H1 (cell line): ENCODE measurements around the gene PBOV1. TPM values are rescaled to one million over a fixed set of nuclear protein-coding genes. Genes with fewer than 3 reads are reported as not detected.

Source experiments
- CTCF ChIA-PET: fragments of 300-600 bp; sonication (Branson Sonifier 250); formaldehyde crosslinking; loops from one replicate; lab custom pipeline; 2021; ENCODE audit not compliant: partially characterized antibody; lab: Charles Lee
- POLR2A ChIA-PET: fragments of 300-600 bp; sonication (Branson Sonifier 250); formaldehyde crosslinking; loops from one replicate; lab custom pipeline; 2021; ENCODE audit warnings: inconsistent platforms; ENCODE audit not compliant: partially characterized antibody; lab: Charles Lee
- DNase-seq, 2 experiments: peaks; one replicate each; pipeline versions ENCODE4 v3.0.0 to v3.0.0-alpha.2; 2010 to 2022; ENCODE audit warnings: low spot score in 2 of 2, low read depth in 1 of 2, mixed read lengths in 1 of 2
- FAIRE-seq: peaks from 2 replicates; lab custom pipeline; 2011; peaks lifted over from hg19 to GRCh38; lab: Jason Lieb, UNC
- H2AFZ ChIP-seq: 2 replicates; pipeline ENCODE4 v1.8.1; 2012; ENCODE audit warnings: low read length, inconsistent platforms
- H2AK5ac ChIP-seq: 2 replicates; pipeline ENCODE4 v1.6.1; 2013; ENCODE audit warnings: low read depth, low read length
- H2BK120ac ChIP-seq: replicated peaks from 2 replicates; pipeline ENCODE3; 2013; ENCODE audit warnings: low read depth, low read length, inconsistent platforms
- H2BK12ac ChIP-seq: 2 replicates; pipeline ENCODE4 v1.6.1; 2013; ENCODE audit warnings: low read depth, low read length
- H2BK15ac ChIP-seq: 2 replicates; pipeline ENCODE4 v1.6.1; 2013; ENCODE audit warnings: low read length
- H2BK20ac ChIP-seq: 2 replicates; pipeline ENCODE4 v1.6.1; 2013; ENCODE audit warnings: low read length
- H2BK5ac ChIP-seq: 2 replicates; pipeline ENCODE4 v1.6.1; 2013; ENCODE audit warnings: low read depth, low read length
- H3K14ac ChIP-seq: 2 replicates; pipeline ENCODE4 v1.6.1; 2013; ENCODE audit warnings: inconsistent platforms; ENCODE audit not compliant: insufficient read length
- H3K18ac ChIP-seq: 2 replicates; pipeline ENCODE4 v1.6.1; 2013; ENCODE audit warnings: low read length; ENCODE audit errors: extremely low read depth
- H3K23ac ChIP-seq: 2 replicates; pipeline ENCODE4 v1.6.1; 2013; ENCODE audit warnings: inconsistent platforms; ENCODE audit not compliant: insufficient read length
- H3K23me2 ChIP-seq: 2 replicates; pipeline ENCODE4 v1.6.1; 2013; ENCODE audit warnings: low read depth, low read length
- H3K27ac ChIP-seq: 2 replicates; pipeline ENCODE4 v1.6.1; 2011; ENCODE audit warnings: low read depth, low read length, inconsistent platforms
- H3K27me3 ChIP-seq, 4 experiments: replicated peaks in 1 of 4; 1 replicate in 1 of 4; 2 replicates in 3 of 4; pipeline versions ENCODE4 v1.6.1 to v1.8.1; 2011 to 2013; ENCODE audit warnings: low read length in 3 of 4, mild to moderate bottlenecking in 3 of 4, inconsistent platforms in 2 of 4, mixed read lengths in 2 of 4, moderate library complexity in 1 of 4; ENCODE audit not compliant: control insufficient read depth in 3 of 4, insufficient read depth in 3 of 4; ENCODE audit errors: extremely low read depth in 1 of 4
- H3K36me3 ChIP-seq, 4 experiments: 2 replicates each; pipeline versions ENCODE4 v1.6.1 to v1.8.1; 2011 to 2013; ENCODE audit warnings: mild to moderate bottlenecking in 4 of 4, low read length in 3 of 4, moderate library complexity in 2 of 4, control low read depth in 1 of 4, inconsistent platforms in 1 of 4; ENCODE audit not compliant: insufficient read depth in 4 of 4, control insufficient read depth in 2 of 4
- H3K4ac ChIP-seq: replicated peaks from 2 replicates; pipeline ENCODE3; 2013; ENCODE audit warnings: low read length, low read depth, mixed read lengths, inconsistent platforms; ENCODE audit not compliant: insufficient read length
- H3K4me1 ChIP-seq, 4 experiments: replicated peaks in 1 of 4; 1 replicate in 1 of 4; 2 replicates in 3 of 4; pipeline versions ENCODE4 v1.6.1 to v1.8.1; 2011 to 2013; ENCODE audit warnings: low read length in 3 of 4, inconsistent platforms in 2 of 4, mixed read lengths in 1 of 4; ENCODE audit not compliant: insufficient read depth in 4 of 4, control insufficient read depth in 3 of 4
- H3K4me2 ChIP-seq, 2 experiments: 2 replicates each; pipeline versions ENCODE4 v1.6.1 to v1.8.1; 2011 to 2013; ENCODE audit warnings: low read depth in 2 of 2, low read length in 2 of 2, control low read depth in 1 of 2, inconsistent platforms in 1 of 2, mild to moderate bottlenecking in 1 of 2; ENCODE audit not compliant: insufficient read depth in 1 of 2
- H3K4me3 ChIP-seq, 4 experiments: fragments of 200-600, 300-600 bp in 1 of 4; sonication (generic), shearing (Covaris generic), sonication (Bioruptor Twin) in 1 of 4; 2 replicates each; pipeline versions ENCODE4 v1.5.1 to v1.8.1; 2011 to 2016; ENCODE audit warnings: low read length in 4 of 4, low read depth in 3 of 4, control low read depth in 2 of 4, inconsistent platforms in 2 of 4, mild to moderate bottlenecking in 2 of 4, mixed read lengths in 1 of 4, moderate library complexity in 1 of 4; ENCODE audit not compliant: insufficient read depth in 2 of 4; ENCODE audit errors: extremely low read depth in 1 of 4
- H3K56ac ChIP-seq: replicated peaks from 2 replicates; pipeline ENCODE3; 2013; ENCODE audit warnings: low read depth, mild to moderate bottlenecking, mixed read lengths, low read length, inconsistent platforms; ENCODE audit not compliant: insufficient read length
- H3K79me1 ChIP-seq: 2 replicates; pipeline ENCODE4 v1.6.1; 2013; ENCODE audit warnings: low read depth, low read length, control low read depth
- H3K79me2 ChIP-seq, 2 experiments: 2 replicates each; pipeline versions ENCODE4 v1.6.1 to v1.8.1; 2012 to 2013; ENCODE audit warnings: low read length in 2 of 2, mild to moderate bottlenecking in 2 of 2, inconsistent platforms in 1 of 2; ENCODE audit not compliant: insufficient read depth in 2 of 2, control insufficient read depth in 1 of 2
- H3K9ac ChIP-seq, 4 experiments: replicated peaks in 1 of 4; 1 replicate in 1 of 4; 2 replicates in 3 of 4; pipeline versions ENCODE4 v1.6.1 to v1.8.1; 2011 to 2013; ENCODE audit warnings: low read depth in 3 of 4, low read length in 3 of 4, control low read depth in 2 of 4, mild to moderate bottlenecking in 2 of 4, moderate library complexity in 2 of 4, inconsistent platforms in 1 of 4; ENCODE audit errors: extremely low read depth in 1 of 4
- H3K9me3 ChIP-seq, 2 experiments: 2 replicates each; pipeline versions ENCODE4 v1.6.1 to v1.8.1; 2012 to 2013; ENCODE audit warnings: mild to moderate bottlenecking in 2 of 2, moderate library complexity in 2 of 2, control low read depth in 1 of 2, inconsistent platforms in 1 of 2, low read depth in 1 of 2, low read length in 1 of 2, mixed read lengths in 1 of 2; ENCODE audit not compliant: insufficient read depth in 2 of 2
- H4K20me1 ChIP-seq, 2 experiments: replicated peaks in 1 of 2; 2 replicates each; pipeline versions ENCODE3 to v1.8.1; 2011 to 2013; ENCODE audit warnings: inconsistent platforms in 2 of 2, low read length in 2 of 2, mild to moderate bottlenecking in 1 of 2; ENCODE audit not compliant: insufficient read depth in 2 of 2, control insufficient read depth in 1 of 2
- H4K5ac ChIP-seq: 2 replicates; pipeline ENCODE4 v1.6.1; 2013; ENCODE audit warnings: low read length, low read depth, mixed read lengths, inconsistent platforms; ENCODE audit not compliant: insufficient read length
- H4K8ac ChIP-seq: 2 replicates; pipeline ENCODE4 v1.8.0; 2013; ENCODE audit warnings: mild to moderate bottlenecking, moderate library complexity, low read length, inconsistent platforms; ENCODE audit not compliant: insufficient read depth; ENCODE audit errors: extremely low read depth
- H4K91ac ChIP-seq: replicated peaks from 2 replicates; pipeline ENCODE3; 2013; ENCODE audit warnings: low read length, mixed read lengths, inconsistent platforms; ENCODE audit not compliant: insufficient read length
- CBX5 ChIP-seq: fragments of 300-800, 300-1000 bp; sonication (generic); IDR thresholded peaks from 2 replicates; pipeline ENCODE4 v1.7.1; 2016; ENCODE audit warnings: antibody characterized with exemption, low read length, low read depth
- CTBP2 ChIP-seq: IDR thresholded peaks from 2 replicates; pipeline ENCODE4 v1.7.0; 2011; ENCODE audit warnings: borderline replicate concordance, mild to moderate bottlenecking, moderate library complexity, mixed read lengths, low read length; ENCODE audit not compliant: insufficient read depth, insufficient read length
- EP300 ChIP-seq, 2 experiments: IDR thresholded peaks; 1 replicate in 1 of 2; 2 replicates in 1 of 2; pipeline ENCODE4 v1.6.1; 2011 to 2012; ENCODE audit warnings: low read depth in 2 of 2, low read length in 2 of 2, mild to moderate bottlenecking in 2 of 2, borderline replicate concordance in 1 of 2, inconsistent platforms in 1 of 2, moderate library complexity in 1 of 2
- GABPA ChIP-seq: IDR thresholded peaks from 2 replicates; pipeline ENCODE4 v1.6.1; 2011; ENCODE audit warnings: mild to moderate bottlenecking, low read length, moderate library complexity, borderline replicate concordance; ENCODE audit not compliant: insufficient read depth
- GTF2F1 ChIP-seq: IDR thresholded peaks from 2 replicates; pipeline ENCODE4 v1.6.1; 2012; ENCODE audit warnings: low read depth, low read length, improper control_type of control experiment, borderline replicate concordance
- HDAC2 ChIP-seq, 2 experiments: fragments of 300-600 bp in 1 of 2; sonication (generic) in 1 of 2; IDR thresholded peaks; 2 replicates each; pipeline ENCODE4 v1.6.1; 2011 to 2012; ENCODE audit warnings: low read depth in 2 of 2, low read length in 2 of 2, mild to moderate bottlenecking in 2 of 2, moderate library complexity in 2 of 2, borderline replicate concordance in 1 of 2, inconsistent platforms in 1 of 2
- JUND ChIP-seq: IDR thresholded peaks from 2 replicates; pipeline ENCODE4 v1.6.1; 2011; ENCODE audit warnings: mild to moderate bottlenecking, improper control_type of control experiment, low read length
- POLR2AphosphoS5 ChIP-seq: IDR thresholded peaks from 2 replicates; pipeline ENCODE4 v1.6.1; 2011; ENCODE audit warnings: low read depth, low read length
- SIN3A ChIP-seq, 2 experiments: IDR thresholded peaks in 1 of 2; conservative IDR thresholded peaks in 1 of 2; 2 replicates each; pipeline ENCODE4 v1.6.1; 2011 to 2012; ENCODE audit warnings: low read length in 2 of 2, improper control_type of control experiment in 1 of 2, low read depth in 1 of 2, mild to moderate bottlenecking in 1 of 2
- SP2 ChIP-seq: IDR thresholded peaks from 2 replicates; pipeline ENCODE4 v1.6.1; 2012; ENCODE audit warnings: mild to moderate bottlenecking, low read length, inconsistent platforms
- TAF7 ChIP-seq: optimal IDR thresholded peaks from 2 replicates; pipeline ENCODE3; 2011; ENCODE audit warnings: low read depth, mild to moderate bottlenecking, inconsistent platforms, low read length, moderate library complexity, borderline replicate concordance
- TEAD4 ChIP-seq: IDR thresholded peaks from 2 replicates; pipeline ENCODE4 v1.6.1; 2012; ENCODE audit warnings: low read depth, low read length, inconsistent platforms, mixed read lengths
- ZNF274 ChIP-seq: IDR thresholded peaks from 2 replicates; pipeline ENCODE4 v1.7.0; 2012; ENCODE audit warnings: low read length, borderline replicate concordance; ENCODE audit errors: extremely low read depth
- polyA plus RNA-seq, 7 experiments: library from polyadenylated mRNA; depleted of rRNA in 3 of 7; stranded (reverse) in 5 of 7; unstranded in 2 of 7; fragments of >200 nt in 5 of 7; fragments of 200-250 nt in 2 of 7; gene quantifications; 1 replicate in 5 of 7; 2 replicates in 1 of 7; 4 replicates in 1 of 7; pipeline versions ENCODE4 v1.2.1 to v1.2.3, GENCODE V29; 2011 to 2013; ENCODE audit warnings: missing spikeins in 2 of 7, mixed read lengths in 2 of 7
- total RNA-seq: library from RNA; stranded (reverse); fragmentation: NEBNext Ultra II Directional; extraction: Animal tissue kit (Norgen Biotek cat#: 25700); gene quantifications from 2 replicates; pipeline ENCODE4 v1.2.1, GENCODE V29; 2021
- TF ChIP-seq, protein P1 (sequence below): IDR thresholded peaks from 2 replicates; pipeline ENCODE4 v1.6.1; 2011; ENCODE audit warnings: low read depth, mild to moderate bottlenecking, low read length; ENCODE audit not compliant: insufficient read depth

The PBOV1 gene
- total and polyA plus RNA-seq, 2 of the 8 experiments (the other 6 are each of a cell fraction or from before 2014, with no cell fraction given): not detected

DNA sequence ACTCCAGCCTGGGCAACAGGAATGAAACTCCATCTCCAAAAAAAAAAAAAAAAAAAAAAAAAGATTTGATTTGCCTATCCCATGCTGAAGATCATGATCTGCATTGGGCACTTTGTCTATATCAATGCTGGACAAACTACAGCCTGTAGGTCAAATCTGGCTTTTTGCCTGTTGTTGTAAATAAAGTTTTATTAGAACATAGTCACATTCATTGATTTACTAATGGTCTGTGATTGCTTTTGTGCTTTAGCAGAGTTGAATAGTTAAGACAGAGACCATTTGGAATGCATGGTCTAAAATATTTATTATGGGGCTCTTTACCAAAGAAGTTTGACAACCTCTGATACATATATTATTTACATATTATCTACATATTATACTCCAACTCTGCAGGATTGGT, 14.0 kb downstream of the PBOV1 start:
- Histone ChIP-seq H4K5ac (no peak overlapping the region), H3K79me2 (no peaks in the 10 kb centered on the region), H2BK120ac (no peak overlapping the region), H2BK5ac (no peak overlapping the region), H4K8ac (no peak overlapping the region), H3K9ac (no peak overlapping the region), H2AFZ (no peak overlapping the region), H3K4ac (no peak overlapping the region), H2AK5ac (no peak overlapping the region), H3K79me1 (no peaks in the 10 kb centered on the region), H3K4me1 (peaks cover 0 to 4% (median 0%) of the 10 kb centered on the region in 4 experiments; a peak in 1 of 7 replicates), H3K23ac (no peak overlapping the region), H3K4me2 (no peak overlapping the region), H3K27ac (no peak overlapping the region), H3K56ac (no peak overlapping the region), H3K23me2 (no peaks in the 10 kb centered on the region), H3K36me3 (no peaks in the 10 kb centered on the region; a peak in 1 of 8 replicates), H3K14ac (no peak overlapping the region), H4K91ac (no peak overlapping the region), H3K4me3 (no peak overlapping the region), H2BK15ac (no peak overlapping the region), H3K9me3 (no peaks in the 10 kb centered on the region), H2BK20ac (no peak overlapping the region), H2BK12ac (no peak overlapping the region), H3K27me3 (no peaks in the 10 kb centered on the region), H3K18ac (no peak overlapping the region), H4K20me1 (no peaks in the 10 kb centered on the region)
- ChIA-PET CTCF (no interaction called here), POLR2A (no interaction called here)
- DNase-seq (no peak), FAIRE-seq (no peak)
- TF ChIP-seq TEAD4: no peak
- TF ChIP-seq, protein P1, sequence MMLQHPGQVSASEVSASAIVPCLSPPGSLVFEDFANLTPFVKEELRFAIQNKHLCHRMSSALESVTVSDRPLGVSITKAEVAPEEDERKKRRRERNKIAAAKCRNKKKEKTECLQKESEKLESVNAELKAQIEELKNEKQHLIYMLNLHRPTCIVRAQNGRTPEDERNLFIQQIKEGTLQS: no peak
- no peak for TF ChIP-seq GTF2F1
- no peak for TF ChIP-seq EP300 (IDR thresholded peaks at IDR 0.05; ENCODE audit: borderline replicate concordance in 1 of 2, low read depth in 2 of 2, low read length in 2 of 2)
- no peak for TF ChIP-seq TAF7
- TF ChIP-seq HDAC2 (IDR thresholded peaks at IDR 0.05; ENCODE audit: borderline replicate concordance in 1 of 2, low read depth in 2 of 2, low read length in 2 of 2): no peak
- no peak for TF ChIP-seq SIN3A (conservative IDR thresholded peaks at IDR 0.05 in 1 of 2, IDR thresholded peaks at IDR 0.05 in 1 of 2; ENCODE audit: low read depth in 1 of 2, low read length in 2 of 2)
- no peak for TF ChIP-seq CBX5
- no peak for TF ChIP-seq GABPA
- no peak for TF ChIP-seq JUND
- TF ChIP-seq ZNF274: no peak
- no peak for TF ChIP-seq POLR2AphosphoS5
- TF ChIP-seq SP2: no peak
- TF ChIP-seq CTBP2: no peak
